Limb (tissue), 2 donors: ENCODE data around the gene CLTRN.

ENCODE experiments used
- DNase-seq, 2 donors: peaks; one replicate each; pipeline ENCODE4 v3.0.0-alpha.2; 2016; ENCODE audit errors: extremely low spot score in 2 of 2

CLTRN gene

DNA sequence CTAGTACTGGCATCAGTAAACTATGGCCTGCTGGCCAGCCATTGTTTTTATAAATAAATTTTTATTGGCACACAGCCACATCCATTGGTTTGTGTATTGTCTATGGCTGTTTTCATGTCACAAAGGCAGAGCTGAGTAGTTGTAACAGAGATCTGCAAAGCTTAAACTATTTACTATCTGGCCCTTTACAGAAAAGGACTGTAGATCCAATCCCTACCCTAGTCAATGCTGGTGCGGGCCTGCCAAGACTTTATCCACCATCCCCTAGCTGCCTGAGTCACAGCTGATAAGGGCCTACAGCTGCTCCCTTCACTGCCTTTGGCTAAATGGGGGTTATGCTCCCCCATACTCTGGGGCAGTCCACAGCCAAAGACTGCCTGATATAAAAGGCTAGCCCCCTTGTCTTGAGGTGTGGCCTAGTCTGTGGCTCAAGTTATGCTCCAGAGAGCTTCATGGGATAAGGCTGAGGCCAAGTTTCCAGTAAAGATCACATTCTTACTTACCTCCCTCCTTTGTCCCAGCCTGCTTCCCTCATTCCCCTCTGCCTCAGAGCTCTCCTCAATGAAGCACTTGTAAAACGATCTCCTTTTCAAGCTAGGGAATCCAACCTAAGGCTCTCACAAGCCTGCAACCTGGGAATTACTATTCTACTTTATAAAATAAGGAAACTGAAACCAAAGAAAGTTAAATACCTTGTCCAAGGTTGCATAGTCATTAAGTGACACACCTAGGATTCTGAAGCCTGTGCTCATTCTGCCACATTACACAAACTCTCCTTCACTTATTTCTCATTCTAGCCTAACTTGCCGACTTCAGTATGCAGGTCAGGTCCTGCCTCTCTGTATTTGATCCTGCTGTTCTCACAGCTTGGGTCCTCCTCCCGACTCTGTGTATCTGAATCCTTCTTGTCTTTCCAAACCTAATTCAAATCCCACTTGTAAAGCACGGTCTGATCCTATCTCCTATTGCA is 84.5 kb downstream of the CLTRN start:
- no peak for DNase-seq
